K562 (cell line): ENCODE data around the gene TIGAR. TPM values are rescaled to one million over a fixed set of nuclear protein-coding genes. Genes with fewer than 3 reads are reported as not detected.

ENCODE experiments used
- ATAC-seq: fragments of 200-7000 bp; cut with Tn5 transposase; 3 replicates; pipeline ENCODE4 v1.9.1; 2020; ENCODE audit warnings: moderate library complexity
- BruUV-seq: library from RNA; stranded (reverse); fragments of 400-500 nt; replicated peaks from 2 replicates; lab custom pipeline; 2021; lab: Mats Ljungman, UMichigan
- CTCF ChIA-PET: fragments of 300-600 bp; formaldehyde crosslinking; extraction: SDS; loops from one replicate; lab custom pipeline; 2021; ENCODE audit warnings: low intra/inter-chr PET ratio; lab: Yijun Ruan, JAX
- POLR2A ChIA-PET: fragments of 300-600, 350-650 bp; sonication (Branson Sonifier 250); formaldehyde crosslinking; extraction: SDS; loops from one replicate; lab custom pipeline; 2021; ENCODE audit warnings: antibody characterized with exemption, inconsistent platforms; lab: Yijun Ruan, JAX
- DNase-seq, 4 experiments: peaks; one replicate each; pipeline versions ENCODE4 v3.0.0 to v3.0.0-alpha.2; 2011 to 2018; ENCODE audit warnings: low spot score in 3 of 4, mixed read lengths in 3 of 4; ENCODE audit errors: extremely low read depth in 1 of 4
- FAIRE-seq: peaks from 2 replicates; lab custom pipeline; 2011; peaks lifted over from hg19 to GRCh38; lab: Jason Lieb, UNC
- H2AFZ ChIP-seq: 2 replicates; pipeline ENCODE4 v1.6.0; 2011; ENCODE audit warnings: low read depth, low read length, control low read depth, inconsistent platforms
- H3K27ac ChIP-seq: fragments of 200-600 bp; 3 replicates; pipeline ENCODE4 v1.8.0; 2011; ENCODE audit warnings: low read depth, mild to moderate bottlenecking, control low read depth, inconsistent platforms, low read length, moderate library complexity, mixed read lengths; ENCODE audit errors: extremely low read depth
- H3K27me3 ChIP-seq, 2 experiments: fragments of 300-600 bp in 1 of 2; 2 replicates in 1 of 2; 3 replicates in 1 of 2; pipeline versions ENCODE4 v1.6.0 to v1.8.0; 2011; ENCODE audit warnings: inconsistent platforms in 2 of 2, low read length in 2 of 2, mild to moderate bottlenecking in 1 of 2, mixed read lengths in 1 of 2, moderate library complexity in 1 of 2; ENCODE audit not compliant: control insufficient read depth in 2 of 2, insufficient read depth in 2 of 2
- H3K36me3 ChIP-seq: fragments of 300-600 bp; 3 replicates; pipeline ENCODE4 v1.8.0; 2011; ENCODE audit warnings: mild to moderate bottlenecking, low read length, inconsistent platforms; ENCODE audit not compliant: control insufficient read depth, insufficient read depth
- H3K4me1 ChIP-seq, 2 experiments: fragments of 200-600 bp in 1 of 2; replicated peaks in 1 of 2; 2 replicates in 1 of 2; 3 replicates in 1 of 2; pipeline versions ENCODE4 v1.5.1 to v1.8.0; 2011; ENCODE audit warnings: inconsistent platforms in 2 of 2, low read length in 2 of 2, mild to moderate bottlenecking in 1 of 2, mixed read lengths in 1 of 2, moderate library complexity in 1 of 2; ENCODE audit not compliant: control insufficient read depth in 2 of 2, insufficient read depth in 2 of 2
- H3K4me2 ChIP-seq: 2 replicates; pipeline ENCODE4 v1.6.1; 2011; ENCODE audit warnings: low read length, control low read depth, inconsistent platforms, mixed read lengths; ENCODE audit not compliant: insufficient read depth
- H3K4me3 ChIP-seq: fragments of 200-600 bp; sonication (generic), shearing (Covaris generic); 2 replicates; pipeline ENCODE4 v1.5.1; 2016; ENCODE audit warnings: control low read depth, inconsistent platforms
- H3K79me2 ChIP-seq: fragments of 200-600 bp; 3 replicates; pipeline ENCODE4 v1.8.0; 2011; ENCODE audit warnings: low read length, inconsistent platforms; ENCODE audit not compliant: control insufficient read depth, insufficient read depth
- H3K9ac ChIP-seq, 2 experiments: 2 replicates each; pipeline versions ENCODE4 v1.6.0 to v1.6.1; 2011; ENCODE audit warnings: low read depth in 2 of 2, low read length in 2 of 2, control low read depth in 1 of 2, inconsistent platforms in 1 of 2, mild to moderate bottlenecking in 1 of 2, mixed read lengths in 1 of 2; ENCODE audit not compliant: insufficient read depth in 1 of 2
- H3K9me1 ChIP-seq: one replicate; pipeline ENCODE4 v1.6.0; 2011; ENCODE audit warnings: inconsistent platforms, mild to moderate bottlenecking, low read length, moderate library complexity; ENCODE audit not compliant: control insufficient read depth, insufficient read depth
- H3K9me3 ChIP-seq: replicated peaks from 2 replicates; pipeline ENCODE4 v1.5.1; 2011; ENCODE audit warnings: low read depth, low read length, inconsistent platforms; ENCODE audit not compliant: control insufficient read depth, insufficient read depth
- H4K20me1 ChIP-seq: replicated peaks from 2 replicates; pipeline ENCODE4 v1.6.1; 2011; ENCODE audit warnings: low read length, inconsistent platforms, mixed read lengths; ENCODE audit not compliant: control insufficient read depth, insufficient read depth
- CCAR2 ChIP-seq: fragments of 200-400 bp; formaldehyde crosslinking; IDR thresholded peaks from 2 replicates; pipeline ENCODE4 v1.6.1; 2017; ENCODE audit warnings: mild to moderate bottlenecking, low read depth, low read length
- MAFG ChIP-seq: fragments of 450-650 bp; conservative IDR thresholded peaks from 2 replicates; pipeline ENCODE4 v1.6.1; 2016; ENCODE audit warnings: missing genetic modification characterization, missing compliant biosample characterization
- MEF2A ChIP-seq: IDR thresholded peaks from 2 replicates; pipeline ENCODE4 v1.6.1; 2011; ENCODE audit warnings: low read depth, mild to moderate bottlenecking, low read length, moderate library complexity; ENCODE audit not compliant: control insufficient read depth
- SMAD2 ChIP-seq: fragments of 150-350 bp; IDR thresholded peaks from 2 replicates; pipeline ENCODE4 v1.6.1; 2014; ENCODE audit warnings: low read depth, mild to moderate bottlenecking, low read length
- SMAD4 ChIP-seq: fragments of 250-450 bp; sonication (Bioruptor Pico); conservative IDR thresholded peaks from 2 replicates; pipeline ENCODE4 v1.8.0; 2021; ENCODE audit warnings: inconsistent platforms, mild to moderate bottlenecking, moderate library complexity
- ZNF507 ChIP-seq: conservative IDR thresholded peaks from 2 replicates; pipeline ENCODE4 v1.6.1; 2017; ENCODE audit warnings: missing genetic modification characterization, missing compliant biosample characterization
- WGBS: fragments of 100-300 bp; shearing (Covaris generic); methylation state at CpG from one replicate; pipeline ENCODE4 v1.1.6; 2016; ENCODE audit warnings: low coverage, mixed read lengths; ENCODE audit not compliant: insufficient coverage; ENCODE audit errors: missing lambda C conversion rate; 5-methylcytosine and 5-hydroxymethylcytosine counted together
- in situ Hi-C: fragments of 300-500 bp; cut with MboI; formaldehyde crosslinking; loops from 4 replicates; pipeline ENCODE4 v1.15.0; 2018; ENCODE audit warnings: inconsistent platforms, mixed read lengths
- intact Hi-C: fragments of 100-400 bp; cut with micrococcal nuclease; formaldehyde crosslinking; loops from 2 replicates; pipeline ENCODE4 v1.14.2; 2022
- polyA plus RNA-seq, 8 experiments: library from polyadenylated mRNA; depleted of rRNA in 4 of 8; stranded (reverse) in 5 of 8; unstranded in 3 of 8; fragments of >200 nt; fragmentation: Nextera tagmentation in 2 of 8; fragmentation: Illumina TruSeq in 1 of 8; extraction: Ambion mirVana in 2 of 8; extraction: Trizol in 1 of 8; gene quantifications; 2 replicates each; pipeline versions ENCODE4 v1.2.1 to v1.2.3, GENCODE V29; 2011 to 2014; ENCODE audit warnings: inconsistent platforms in 1 of 8, missing spikeins in 1 of 8
- total RNA-seq, 7 experiments: library from RNA; depleted of rRNA in 6 of 7; stranded (reverse); fragments of >200 nt in 6 of 7; fragmentation: Illumina TruSeq in 2 of 7; extraction: Trizol in 2 of 7; gene quantifications; 2 replicates each; pipeline versions ENCODE4 v1.2.1 to v1.2.3, GENCODE V29; 2011 to 2021; ENCODE audit warnings: low replicate concordance in 1 of 7
- TF ChIP-seq, protein P1 (sequence below): fragments of 450-650 bp; conservative IDR thresholded peaks from 2 replicates; pipeline ENCODE4 v1.6.1; 2016; ENCODE audit warnings: missing genetic modification characterization, low read depth, mild to moderate bottlenecking, control low read depth, missing compliant biosample characterization

The TIGAR gene
- total and polyA plus RNA-seq, 9 of the 15 experiments (the other 6 are each of a cell fraction or from before 2014, with no cell fraction given), result 0.11 to 1.0 (median 0.53) TPM; not detected in 2

DNA sequence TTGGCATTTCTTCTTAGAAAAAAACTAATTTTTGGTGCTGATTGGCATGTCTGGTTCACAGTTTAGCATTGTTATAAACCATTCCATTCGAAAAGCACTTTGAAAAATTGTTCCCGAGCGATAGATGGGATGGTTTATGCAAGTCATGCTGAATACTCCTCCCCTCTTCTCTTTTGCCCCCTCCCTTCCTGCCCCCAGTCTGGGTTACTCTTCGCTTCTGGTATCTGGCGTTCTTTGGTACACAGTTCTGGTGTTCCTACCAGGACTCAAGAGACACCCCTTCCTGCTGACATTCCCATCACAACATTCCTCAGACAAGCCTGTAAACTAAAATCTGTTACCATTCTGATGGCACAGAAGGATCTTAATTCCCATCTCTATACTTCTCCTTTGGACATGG is 20.1 kb upstream of the TIGAR start:
- in situ Hi-C loops, result no loop called here
- Histone ChIP-seq H3K4me1 (no peaks in the 10 kb centered on the region), H3K4me3 (no peak overlapping the region), H3K36me3 (peaks cover 90% of the 10 kb centered on the region), H3K9me1 (no peaks in the 10 kb centered on the region), H3K27me3 (no peaks in the 10 kb centered on the region), H3K4me2 (no peak overlapping the region), H3K9ac (no peak overlapping the region), H3K27ac (no peak overlapping the region), H2AFZ (no peak overlapping the region), H3K9me3 (no peaks in the 10 kb centered on the region), H3K79me2 (no peaks in the 10 kb centered on the region), H4K20me1 (peaks cover 12% of the 10 kb centered on the region; the same call in 1 of the 2 replicates)
- DNase-seq, result no peak
- no TSS peak for BruUV-seq
- intact Hi-C loops, result no loop called here
- no peak for ATAC-seq
- FAIRE-seq, result no peak
- POLR2A ChIA-PET, result no interaction called here
- no peak for TF ChIP-seq SMAD4 (CRISPR knock-in tag)
- TF ChIP-seq CCAR2, result no peak
- TF ChIP-seq, protein P1, sequence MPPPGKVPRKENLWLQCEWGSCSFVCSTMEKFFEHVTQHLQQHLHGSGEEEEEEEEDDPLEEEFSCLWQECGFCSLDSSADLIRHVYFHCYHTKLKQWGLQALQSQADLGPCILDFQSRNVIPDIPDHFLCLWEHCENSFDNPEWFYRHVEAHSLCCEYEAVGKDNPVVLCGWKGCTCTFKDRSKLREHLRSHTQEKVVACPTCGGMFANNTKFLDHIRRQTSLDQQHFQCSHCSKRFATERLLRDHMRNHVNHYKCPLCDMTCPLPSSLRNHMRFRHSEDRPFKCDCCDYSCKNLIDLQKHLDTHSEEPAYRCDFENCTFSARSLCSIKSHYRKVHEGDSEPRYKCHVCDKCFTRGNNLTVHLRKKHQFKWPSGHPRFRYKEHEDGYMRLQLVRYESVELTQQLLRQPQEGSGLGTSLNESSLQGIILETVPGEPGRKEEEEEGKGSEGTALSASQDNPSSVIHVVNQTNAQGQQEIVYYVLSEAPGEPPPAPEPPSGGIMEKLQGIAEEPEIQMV (tag), result no peak
- TF ChIP-seq ZNF507 (tag), result no peak
- TF ChIP-seq MEF2A, result no peak
- TF ChIP-seq MAFG (tag), result 0 out of 2 replicates have a peak, but pooled peaks have one; percentile 22
- no peak for TF ChIP-seq SMAD2
- CTCF ChIA-PET, result no interaction called here
- WGBS, result 73% methylated on average over 2 of the region's 5 CpGs
